H1 (cell line): ENCODE results near the gene GSE1. TPM values are rescaled to one million over a fixed set of nuclear protein-coding genes. Genes with fewer than 3 reads are reported as not detected.

Experiments used
- CTCF ChIA-PET: fragments of 300-600 bp; sonication (Branson Sonifier 250); formaldehyde crosslinking; loops from one replicate; lab custom pipeline; 2021; ENCODE audit not compliant: partially characterized antibody; lab: Charles Lee
- POLR2A ChIA-PET: fragments of 300-600 bp; sonication (Branson Sonifier 250); formaldehyde crosslinking; loops from one replicate; lab custom pipeline; 2021; ENCODE audit warnings: inconsistent platforms; ENCODE audit not compliant: partially characterized antibody; lab: Charles Lee
- DNase-seq, 2 experiments: peaks; one replicate each; pipeline versions ENCODE4 v3.0.0 to v3.0.0-alpha.2; 2010 to 2022; ENCODE audit warnings: low spot score in 2 of 2, low read depth in 1 of 2, mixed read lengths in 1 of 2
- FAIRE-seq: peaks from 2 replicates; lab custom pipeline; 2011; peaks lifted over from hg19 to GRCh38; lab: Jason Lieb, UNC
- H2AFZ ChIP-seq: 2 replicates; pipeline ENCODE4 v1.8.1; 2012; ENCODE audit warnings: low read length, inconsistent platforms
- H2AK5ac ChIP-seq: 2 replicates; pipeline ENCODE4 v1.6.1; 2013; ENCODE audit warnings: low read depth, low read length
- H2BK120ac ChIP-seq: replicated peaks from 2 replicates; pipeline ENCODE3; 2013; ENCODE audit warnings: low read depth, low read length, inconsistent platforms
- H2BK12ac ChIP-seq: 2 replicates; pipeline ENCODE4 v1.6.1; 2013; ENCODE audit warnings: low read depth, low read length
- H2BK15ac ChIP-seq: 2 replicates; pipeline ENCODE4 v1.6.1; 2013; ENCODE audit warnings: low read length
- H2BK20ac ChIP-seq: 2 replicates; pipeline ENCODE4 v1.6.1; 2013; ENCODE audit warnings: low read length
- H2BK5ac ChIP-seq: 2 replicates; pipeline ENCODE4 v1.6.1; 2013; ENCODE audit warnings: low read depth, low read length
- H3K14ac ChIP-seq: 2 replicates; pipeline ENCODE4 v1.6.1; 2013; ENCODE audit warnings: inconsistent platforms; ENCODE audit not compliant: insufficient read length
- H3K18ac ChIP-seq: 2 replicates; pipeline ENCODE4 v1.6.1; 2013; ENCODE audit warnings: low read length; ENCODE audit errors: extremely low read depth
- H3K23ac ChIP-seq: 2 replicates; pipeline ENCODE4 v1.6.1; 2013; ENCODE audit warnings: inconsistent platforms; ENCODE audit not compliant: insufficient read length
- H3K23me2 ChIP-seq: 2 replicates; pipeline ENCODE4 v1.6.1; 2013; ENCODE audit warnings: low read depth, low read length
- H3K27ac ChIP-seq: 2 replicates; pipeline ENCODE4 v1.6.1; 2011; ENCODE audit warnings: low read depth, low read length, inconsistent platforms
- H3K27me3 ChIP-seq, 4 experiments: replicated peaks in 1 of 4; 1 replicate in 1 of 4; 2 replicates in 3 of 4; pipeline versions ENCODE4 v1.6.1 to v1.8.1; 2011 to 2013; ENCODE audit warnings: low read length in 3 of 4, mild to moderate bottlenecking in 3 of 4, inconsistent platforms in 2 of 4, mixed read lengths in 2 of 4, moderate library complexity in 1 of 4; ENCODE audit not compliant: control insufficient read depth in 3 of 4, insufficient read depth in 3 of 4; ENCODE audit errors: extremely low read depth in 1 of 4
- H3K36me3 ChIP-seq, 4 experiments: 2 replicates each; pipeline versions ENCODE4 v1.6.1 to v1.8.1; 2011 to 2013; ENCODE audit warnings: mild to moderate bottlenecking in 4 of 4, low read length in 3 of 4, moderate library complexity in 2 of 4, control low read depth in 1 of 4, inconsistent platforms in 1 of 4; ENCODE audit not compliant: insufficient read depth in 4 of 4, control insufficient read depth in 2 of 4
- H3K4ac ChIP-seq: replicated peaks from 2 replicates; pipeline ENCODE3; 2013; ENCODE audit warnings: low read length, low read depth, mixed read lengths, inconsistent platforms; ENCODE audit not compliant: insufficient read length
- H3K4me1 ChIP-seq, 4 experiments: replicated peaks in 1 of 4; 1 replicate in 1 of 4; 2 replicates in 3 of 4; pipeline versions ENCODE4 v1.6.1 to v1.8.1; 2011 to 2013; ENCODE audit warnings: low read length in 3 of 4, inconsistent platforms in 2 of 4, mixed read lengths in 1 of 4; ENCODE audit not compliant: insufficient read depth in 4 of 4, control insufficient read depth in 3 of 4
- H3K4me2 ChIP-seq, 2 experiments: 2 replicates each; pipeline versions ENCODE4 v1.6.1 to v1.8.1; 2011 to 2013; ENCODE audit warnings: low read depth in 2 of 2, low read length in 2 of 2, control low read depth in 1 of 2, inconsistent platforms in 1 of 2, mild to moderate bottlenecking in 1 of 2; ENCODE audit not compliant: insufficient read depth in 1 of 2
- H3K4me3 ChIP-seq, 4 experiments: fragments of 200-600, 300-600 bp in 1 of 4; sonication (generic), shearing (Covaris generic), sonication (Bioruptor Twin) in 1 of 4; 2 replicates each; pipeline versions ENCODE4 v1.5.1 to v1.8.1; 2011 to 2016; ENCODE audit warnings: low read length in 4 of 4, low read depth in 3 of 4, control low read depth in 2 of 4, inconsistent platforms in 2 of 4, mild to moderate bottlenecking in 2 of 4, mixed read lengths in 1 of 4, moderate library complexity in 1 of 4; ENCODE audit not compliant: insufficient read depth in 2 of 4; ENCODE audit errors: extremely low read depth in 1 of 4
- H3K56ac ChIP-seq: replicated peaks from 2 replicates; pipeline ENCODE3; 2013; ENCODE audit warnings: low read depth, mild to moderate bottlenecking, mixed read lengths, low read length, inconsistent platforms; ENCODE audit not compliant: insufficient read length
- H3K79me1 ChIP-seq: 2 replicates; pipeline ENCODE4 v1.6.1; 2013; ENCODE audit warnings: low read depth, low read length, control low read depth
- H3K79me2 ChIP-seq, 2 experiments: 2 replicates each; pipeline versions ENCODE4 v1.6.1 to v1.8.1; 2012 to 2013; ENCODE audit warnings: low read length in 2 of 2, mild to moderate bottlenecking in 2 of 2, inconsistent platforms in 1 of 2; ENCODE audit not compliant: insufficient read depth in 2 of 2, control insufficient read depth in 1 of 2
- H3K9ac ChIP-seq, 4 experiments: replicated peaks in 1 of 4; 1 replicate in 1 of 4; 2 replicates in 3 of 4; pipeline versions ENCODE4 v1.6.1 to v1.8.1; 2011 to 2013; ENCODE audit warnings: low read depth in 3 of 4, low read length in 3 of 4, control low read depth in 2 of 4, mild to moderate bottlenecking in 2 of 4, moderate library complexity in 2 of 4, inconsistent platforms in 1 of 4; ENCODE audit errors: extremely low read depth in 1 of 4
- H3K9me3 ChIP-seq, 2 experiments: 2 replicates each; pipeline versions ENCODE4 v1.6.1 to v1.8.1; 2012 to 2013; ENCODE audit warnings: mild to moderate bottlenecking in 2 of 2, moderate library complexity in 2 of 2, control low read depth in 1 of 2, inconsistent platforms in 1 of 2, low read depth in 1 of 2, low read length in 1 of 2, mixed read lengths in 1 of 2; ENCODE audit not compliant: insufficient read depth in 2 of 2
- H4K20me1 ChIP-seq, 2 experiments: replicated peaks in 1 of 2; 2 replicates each; pipeline versions ENCODE3 to v1.8.1; 2011 to 2013; ENCODE audit warnings: inconsistent platforms in 2 of 2, low read length in 2 of 2, mild to moderate bottlenecking in 1 of 2; ENCODE audit not compliant: insufficient read depth in 2 of 2, control insufficient read depth in 1 of 2
- H4K5ac ChIP-seq: 2 replicates; pipeline ENCODE4 v1.6.1; 2013; ENCODE audit warnings: low read length, low read depth, mixed read lengths, inconsistent platforms; ENCODE audit not compliant: insufficient read length
- H4K8ac ChIP-seq: 2 replicates; pipeline ENCODE4 v1.8.0; 2013; ENCODE audit warnings: mild to moderate bottlenecking, moderate library complexity, low read length, inconsistent platforms; ENCODE audit not compliant: insufficient read depth; ENCODE audit errors: extremely low read depth
- H4K91ac ChIP-seq: replicated peaks from 2 replicates; pipeline ENCODE3; 2013; ENCODE audit warnings: low read length, mixed read lengths, inconsistent platforms; ENCODE audit not compliant: insufficient read length
- ATF2 ChIP-seq: IDR thresholded peaks from 2 replicates; pipeline ENCODE4 v1.6.1; 2012; ENCODE audit warnings: low read length, inconsistent platforms
- ATF3 ChIP-seq: IDR thresholded peaks from 2 replicates; pipeline ENCODE4 v1.6.1; 2011; ENCODE audit warnings: low read depth, mild to moderate bottlenecking, low read length; ENCODE audit not compliant: insufficient read depth
- CBX8 ChIP-seq: fragments of 300-800, 300-1000 bp; sonication (generic); IDR thresholded peaks from 2 replicates; pipeline ENCODE4 v1.7.1; 2016; ENCODE audit warnings: low read depth, low read length, borderline replicate concordance
- EP300 ChIP-seq, 2 experiments: IDR thresholded peaks; 1 replicate in 1 of 2; 2 replicates in 1 of 2; pipeline ENCODE4 v1.6.1; 2011 to 2012; ENCODE audit warnings: low read depth in 2 of 2, low read length in 2 of 2, mild to moderate bottlenecking in 2 of 2, borderline replicate concordance in 1 of 2, inconsistent platforms in 1 of 2, moderate library complexity in 1 of 2
- FOSL1 ChIP-seq: IDR thresholded peaks from 2 replicates; pipeline ENCODE4 v1.6.1; 2011; ENCODE audit warnings: mild to moderate bottlenecking, low read depth, low read length, moderate library complexity; ENCODE audit not compliant: insufficient read depth
- GTF2F1 ChIP-seq: IDR thresholded peaks from 2 replicates; pipeline ENCODE4 v1.6.1; 2012; ENCODE audit warnings: low read depth, low read length, improper control_type of control experiment, borderline replicate concordance
- JUND ChIP-seq: IDR thresholded peaks from 2 replicates; pipeline ENCODE4 v1.6.1; 2011; ENCODE audit warnings: mild to moderate bottlenecking, improper control_type of control experiment, low read length
- POLR2A ChIP-seq, 2 experiments: IDR thresholded peaks; 1 replicate in 1 of 2; 2 replicates in 1 of 2; pipeline ENCODE4 v1.6.1; 2011; ENCODE audit warnings: low read depth in 2 of 2, low read length in 2 of 2, mild to moderate bottlenecking in 2 of 2; ENCODE audit errors: control extremely low read depth in 1 of 2
- SP1 ChIP-seq: IDR thresholded peaks from 2 replicates; pipeline ENCODE4 v1.6.1; 2011; ENCODE audit warnings: low read depth, low read length
- TCF12 ChIP-seq: IDR thresholded peaks from 2 replicates; pipeline ENCODE4 v1.6.1; 2011; ENCODE audit warnings: low read depth, mild to moderate bottlenecking, low read length
- ZNF274 ChIP-seq: IDR thresholded peaks from 2 replicates; pipeline ENCODE4 v1.7.0; 2012; ENCODE audit warnings: low read length, borderline replicate concordance; ENCODE audit errors: extremely low read depth
- WGBS, 2 experiments: shearing (Covaris generic) in 1 of 2; methylation state at CpG; one replicate each; pipeline versions ENCODE4 v1.1.6 to v1.1.7; 2013 to 2015; ENCODE audit warnings: low lambda C conversion rate in 2 of 2, mixed read lengths in 2 of 2, inconsistent platforms in 1 of 2, low coverage in 1 of 2, missing lambda C conversion rate in 1 of 2; ENCODE audit not compliant: insufficient replicate concordance in 2 of 2, insufficient coverage in 1 of 2, insufficient read length in 1 of 2; ENCODE audit errors: extremely low coverage in 1 of 2, missing lambda C conversion rate in 1 of 2; 5-methylcytosine and 5-hydroxymethylcytosine counted together
- polyA plus RNA-seq, 7 experiments: library from polyadenylated mRNA; depleted of rRNA in 3 of 7; stranded (reverse) in 5 of 7; unstranded in 2 of 7; fragments of >200 nt in 5 of 7; fragments of 200-250 nt in 2 of 7; gene quantifications; 1 replicate in 5 of 7; 2 replicates in 1 of 7; 4 replicates in 1 of 7; pipeline versions ENCODE4 v1.2.1 to v1.2.3, GENCODE V29; 2011 to 2013; ENCODE audit warnings: missing spikeins in 2 of 7, mixed read lengths in 2 of 7
- total RNA-seq: library from RNA; stranded (reverse); fragmentation: NEBNext Ultra II Directional; extraction: Animal tissue kit (Norgen Biotek cat#: 25700); gene quantifications from 2 replicates; pipeline ENCODE4 v1.2.1, GENCODE V29; 2021

The GSE1 gene
- total and polyA plus RNA-seq, 2 of the 8 experiments (the other 6 are each of a cell fraction or from before 2014, with no cell fraction given), result 26.0 to 65.6 TPM

GRCh38 chr16:85697431-85697830 is 84.3 kb downstream of the GSE1 start:
- no peak overlapping the region for H3K4me3 ChIP-seq
- CTCF ChIA-PET, result interaction anchor here (0.6 to 37.0 kb wide), 6 partner anchors 8 to 277 kb away, joined by 3 to 620 read pairs (median 7); partner anchors contain the start of gene GINS2
- H3K36me3 ChIP-seq, result no peaks in the 10 kb centered on the region
- no peaks in the 10 kb centered on the region for H3K23me2 ChIP-seq
- H3K56ac ChIP-seq, result no peak overlapping the region
- H2AK5ac ChIP-seq, result no peak overlapping the region
- H3K18ac ChIP-seq, result no peak overlapping the region
- H3K14ac ChIP-seq, result no peak overlapping the region
- 95% methylated on average over 14 of the region's 14 CpGs; no CpG with 5 or more reads in 1 of the 2 experiments for WGBS, 2 experiments
- no peak overlapping the region for H2AFZ ChIP-seq
- no peak overlapping the region for H3K9ac ChIP-seq
- H3K79me2 ChIP-seq, result no peaks in the 10 kb centered on the region
- no peak overlapping the region for H2BK20ac ChIP-seq
- TF ChIP-seq ZNF274, result no peak
- no peak for TF ChIP-seq JUND
- no peak for TF ChIP-seq ATF2
- no peak for TF ChIP-seq ATF3
- no peak for TF ChIP-seq SP1
- no peak for TF ChIP-seq CBX8
- no peak for TF ChIP-seq EP300 (IDR thresholded peaks at IDR 0.05; ENCODE audit: borderline replicate concordance in 1 of 2, low read depth in 2 of 2, low read length in 2 of 2)
- no peak for TF ChIP-seq GTF2F1
- no peak for TF ChIP-seq POLR2A (IDR thresholded peaks at IDR 0.05; ENCODE audit: control extremely low read depth in 1 of 2, low read depth in 2 of 2, low read length in 2 of 2)
- no peak for TF ChIP-seq TCF12
- no peak for TF ChIP-seq FOSL1
- no peak for FAIRE-seq
- H3K4ac ChIP-seq, result no peak overlapping the region
- H3K23ac ChIP-seq, result no peak overlapping the region
- no peak overlapping the region; the same call in 1 of the 2 replicates for H4K8ac ChIP-seq
- no peak overlapping the region for H2BK120ac ChIP-seq
- H4K5ac ChIP-seq, result no peak overlapping the region
- H3K9me3 ChIP-seq, result no peaks in the 10 kb centered on the region
- no peak overlapping the region for H4K91ac ChIP-seq
- no peak overlapping the region for H2BK5ac ChIP-seq
- H3K4me1 ChIP-seq, result peaks cover 0 to 6% (median 2%) of the 10 kb centered on the region in 4 experiments; a peak in 3 of 7 replicates
- H3K79me1 ChIP-seq, result no peaks in the 10 kb centered on the region
- H3K27ac ChIP-seq, result no peak overlapping the region
- H2BK15ac ChIP-seq, result no peak overlapping the region
- POLR2A ChIA-PET, result interaction anchor here (1.9 kb wide), 1 partner anchor 8 kb away, joined by 6 read pairs; the partner anchor contains the start of gene GINS2
- H3K4me2 ChIP-seq, result no peak overlapping the region
- no peak for DNase-seq
- H3K27me3 ChIP-seq, result no peaks in the 10 kb centered on the region
- H2BK12ac ChIP-seq, result no peak overlapping the region
- H4K20me1 ChIP-seq, result no peaks in the 10 kb centered on the region
